ENCODE results near the gene UNC119B.

GRCh38 chr12:120757949-120758348, 47.7 kb downstream of the UNC119B start:
- TF ChIP-seq CTCF (IDR thresholded peaks at IDR 0.05; ENCODE audit: poor library complexity) (no peak), EZH2 (IDR thresholded peaks at IDR 0.05; ENCODE audit: borderline replicate concordance) (no peak), EZH2phosphoT487 (IDR thresholded peaks at IDR 0.05; ENCODE audit: low read depth, severe bottlenecking, unreplicated experiment) (no peak)
